Heart left ventricle (tissue), 13 donors: Measurements from ENCODE around the gene ACSS3.

Source experiments
- CTCF ChIP-seq, 12 donors: fragments of 200-600 bp; sonication (generic) in 4 of 12; IDR thresholded peaks; one replicate each; pipeline versions ENCODE4 v1.5.0 to v1.8.0; 2018 to 2022; ENCODE audit warnings: antibody characterized with exemption in 12 of 12, mild to moderate bottlenecking in 5 of 12
- POLR2A ChIP-seq, 2 donors: fragments of 450-650 bp; IDR thresholded peaks; one replicate each; pipeline ENCODE4 v1.6.1; 2017; ENCODE audit warnings: antibody characterized with exemption in 2 of 2, mild to moderate bottlenecking in 2 of 2, moderate library complexity in 2 of 2
- donor health status: ischemic (EF 13 %, LVEDD 7.1; RV severe dilation, severe dysfunction).
- donor health status: DM: no; HTN: yes; CAD: no.
- donor health status: DM: no; HTN: no; CAD: no.
- donor health status: ischemic (EF 25% LVEDD 6.9; RV normal size, moderate dysfunction).
- donor health status: ischemic (EF 25% LVEDD 5.7; RV mildly dilated, moderate dysfunction).
- donor health status: ischemic (EF 35%, LVEDD 5.7; RV mildly dilated, moderate dysfunction).
- donor health status: nonischemic (EF 11% LVEDD 7.7; RV severe dilation, severe dysfunction).
- donor health status: DM: yes; HTN: yes; CAD: no.
- donor health status: PGD.
- donor health status: ischemic (EF 29% LVEDD 5.4; RV normal size, mild dysfunction).
- donor health status: nonischemic (EF 23%, LVEDD 6.1; RV moderate dilation, normal function).

- TF ChIP-seq CTCF (IDR thresholded peaks at IDR 0.05) (no peak), POLR2A (IDR thresholded peaks at IDR 0.05) (no peak)
Observed at GRCh38 chr12:81255947-81256346, 178.1 kb downstream of the ACSS3 start.
